ENCODE results near the gene ANAPC1. TPM values are rescaled to one million over a fixed set of nuclear protein-coding genes. Genes with fewer than 3 reads are reported as not detected.

ANAPC1 gene
- total RNA-seq, result 10 to 100 TPM; 49.0 to 50.6 TPM
- 55.9 to 82.7 reads per million in 2 donors for total RNA-seq

GRCh38 chr2:111883661-111884591, at the start of gene ANAPC1:
Gene ANAPC1, minus strand, starts transcription at chr2:111884193. Its CDS starts 3,368 bp downstream, at chr2:111880825.
- DNase-seq (peak; percentile 74 to 78 (median 76)), ATAC-seq (peak; percentile 97)
- peak within 1 kb of the TSS; percentile 97 for H3K4me3 Mint-ChIP-seq

GRCh38 chr2:111932841-111933291, 48.9 kb upstream of the ANAPC1 start:
- DNase-seq, result no peak
- no peak for ATAC-seq
- Mint-ChIP-seq H3K4me1 (peaks cover 9% of the 10 kb centered on the region), H3K27me3 (peaks cover 19% of the 10 kb centered on the region), H3K36me3 (ENCODE audit: low read depth) (no peaks in the 10 kb centered on the region), H3K4me3 (no peak overlapping the region), H3K27ac (no peak overlapping the region)
- H3K9me3 ChIP-seq (ENCODE audit: control insufficient read depth, low read length, poor library complexity, severe bottlenecking), result no peaks in the 10 kb centered on the region

More at GRCh38 chr2:111883661-111884591, at the start of gene ANAPC1:
- H3K9me3 ChIP-seq (ENCODE audit: control insufficient read depth, low read length, poor library complexity, severe bottlenecking), result no peaks in the 10 kb centered on the region
- Mint-ChIP-seq H3K27me3 (no peaks in the 10 kb centered on the region), H3K36me3 (ENCODE audit: low read depth) (peaks cover 2% of the 10 kb centered on the region), H3K4me1 (peaks cover 9% of the 10 kb centered on the region), H3K27ac (peak within 1 kb of the TSS; percentile 94)

- Mint-ChIP-seq H3K36me3 (ENCODE audit: low read depth) (no peaks in the 10 kb centered on the region), H3K4me3 (no peak overlapping the region), H3K4me1 (peaks cover 9% of the 10 kb centered on the region), H3K27ac (no peak overlapping the region), H3K27me3 (peaks cover 19% of the 10 kb centered on the region)
- ATAC-seq (peak; percentile 36), DNase-seq (no peak)
- no peaks in the 10 kb centered on the region for H3K9me3 ChIP-seq (ENCODE audit: control insufficient read depth, low read length, poor library complexity, severe bottlenecking)
Measured at GRCh38 chr2:111930875-111931274, 46.9 kb upstream of the ANAPC1 start.

- DNase-seq, result no peak
- H3K9me3 ChIP-seq (ENCODE audit: control insufficient read depth, low read length, poor library complexity, severe bottlenecking), result no peaks in the 10 kb centered on the region
- no peak overlapping the region for H3K4me3 Mint-ChIP-seq
- H3K27ac Mint-ChIP-seq, result no peak overlapping the region
- H3K27me3 Mint-ChIP-seq, result peaks cover 19% of the 10 kb centered on the region
- H3K4me1 Mint-ChIP-seq, result peaks cover 9% of the 10 kb centered on the region
- no peak for ATAC-seq
- H3K36me3 Mint-ChIP-seq (ENCODE audit: low read depth), result no peaks in the 10 kb centered on the region
Measured at GRCh38 chr2:111930409-111930808, 46.4 kb upstream of the ANAPC1 start.

GRCh38 chr2:111927723-111928122, 43.7 kb upstream of the ANAPC1 start:
- H3K27me3 Mint-ChIP-seq, result peaks cover 14% of the 10 kb centered on the region
- DNase-seq (no peak), ATAC-seq (no peak)
- no peak overlapping the region for H3K27ac Mint-ChIP-seq
- no peaks in the 10 kb centered on the region for H3K36me3 Mint-ChIP-seq (ENCODE audit: low read depth)
- no peaks in the 10 kb centered on the region for H3K9me3 ChIP-seq (ENCODE audit: control insufficient read depth, low read length, poor library complexity, severe bottlenecking)
- peaks cover 8% of the 10 kb centered on the region for H3K4me1 Mint-ChIP-seq
- no peak overlapping the region for H3K4me3 Mint-ChIP-seq

- H3K9me3 ChIP-seq (ENCODE audit: control insufficient read depth, low read length, poor library complexity, severe bottlenecking), result no peaks in the 10 kb centered on the region
- Mint-ChIP-seq H3K27me3 (peaks cover 14% of the 10 kb centered on the region), H3K36me3 (ENCODE audit: low read depth) (no peaks in the 10 kb centered on the region), H3K4me1 (no peaks in the 10 kb centered on the region), H3K27ac (no peak overlapping the region), H3K4me3 (no peak overlapping the region)
- DNase-seq, result no peak
- ATAC-seq, result no peak
Measured at GRCh38 chr2:111924617-111925107, 40.7 kb upstream of the ANAPC1 start.

GRCh38 chr2:111923276-111923804, 39.3 kb upstream of the ANAPC1 start:
- Mint-ChIP-seq H3K4me1 (peaks cover 2% of the 10 kb centered on the region), H3K27me3 (peaks cover 22% of the 10 kb centered on the region), H3K4me3 (no peak overlapping the region), H3K27ac (no peak overlapping the region), H3K36me3 (ENCODE audit: low read depth) (no peaks in the 10 kb centered on the region)
- DNase-seq, result no peak
- no peaks in the 10 kb centered on the region for H3K9me3 ChIP-seq (ENCODE audit: control insufficient read depth, low read length, poor library complexity, severe bottlenecking)
- ATAC-seq, result no peak

GRCh38 chr2:111919794-111920608, 36.0 kb upstream of the ANAPC1 start:
- H3K9me3 ChIP-seq (ENCODE audit: control insufficient read depth, low read length, poor library complexity, severe bottlenecking), result no peaks in the 10 kb centered on the region
- Mint-ChIP-seq H3K27ac (no peak overlapping the region), H3K4me1 (peaks cover 2% of the 10 kb centered on the region), H3K36me3 (ENCODE audit: low read depth) (peaks cover 2% of the 10 kb centered on the region), H3K27me3 (peaks cover 27% of the 10 kb centered on the region), H3K4me3 (no peak overlapping the region)
- DNase-seq (no peak), ATAC-seq (no peak)

GRCh38 chr2:111919365-111919764, 35.4 kb upstream of the ANAPC1 start:
- H3K4me3 Mint-ChIP-seq, result no peak overlapping the region
- ATAC-seq (no peak), DNase-seq (no peak)
- H3K27me3 Mint-ChIP-seq, result peaks cover 27% of the 10 kb centered on the region
- H3K4me1 Mint-ChIP-seq, result peaks cover 2% of the 10 kb centered on the region
- H3K36me3 Mint-ChIP-seq (ENCODE audit: low read depth), result peaks cover 2% of the 10 kb centered on the region
- peak overlapping the region; percentile 16 for H3K27ac Mint-ChIP-seq
- H3K9me3 ChIP-seq (ENCODE audit: control insufficient read depth, low read length, poor library complexity, severe bottlenecking), result no peaks in the 10 kb centered on the region

- no peak overlapping the region for H3K4me3 Mint-ChIP-seq
Measured at GRCh38 chr2:111918383-111918806, 34.4 kb upstream of the ANAPC1 start.

GRCh38 chr2:111917106-111917505, 33.1 kb upstream of the ANAPC1 start:
- H3K9me3 ChIP-seq (ENCODE audit: control insufficient read depth, low read length, poor library complexity, severe bottlenecking), result no peaks in the 10 kb centered on the region
- Mint-ChIP-seq H3K36me3 (ENCODE audit: low read depth) (peaks cover 2% of the 10 kb centered on the region), H3K27ac (peak overlapping the region; percentile 59), H3K4me1 (peaks cover 2% of the 10 kb centered on the region), H3K4me3 (no peak overlapping the region), H3K27me3 (peaks cover 15% of the 10 kb centered on the region)
- DNase-seq (no peak), ATAC-seq (no peak)

More at GRCh38 chr2:111918383-111918806, 34.4 kb upstream of the ANAPC1 start:
- Mint-ChIP-seq H3K27ac (no peak overlapping the region), H3K27me3 (peaks cover 24% of the 10 kb centered on the region), H3K36me3 (ENCODE audit: low read depth) (peaks cover 2% of the 10 kb centered on the region), H3K4me1 (peaks cover 2% of the 10 kb centered on the region)
- ATAC-seq (no peak), DNase-seq (no peak)
- H3K9me3 ChIP-seq (ENCODE audit: control insufficient read depth, low read length, poor library complexity, severe bottlenecking), result no peaks in the 10 kb centered on the region

- no peak overlapping the region for H3K4me3 Mint-ChIP-seq
- peaks cover 2% of the 10 kb centered on the region for H3K36me3 Mint-ChIP-seq (ENCODE audit: low read depth)
- no peaks in the 10 kb centered on the region for H3K27me3 Mint-ChIP-seq
- H3K9me3 ChIP-seq (ENCODE audit: control insufficient read depth, low read length, poor library complexity, severe bottlenecking), result no peaks in the 10 kb centered on the region
- H3K27ac Mint-ChIP-seq, result no peak overlapping the region
- ATAC-seq, result no peak
- no peak for DNase-seq
- no peaks in the 10 kb centered on the region for H3K4me1 Mint-ChIP-seq
Measured at GRCh38 chr2:111912547-111912946, 28.6 kb upstream of the ANAPC1 start.

All from T-helper 17 cell (primary cell).